ENCODE measurements around the gene IGF2R. TPM values are rescaled to one million over a fixed set of nuclear protein-coding genes. Genes with fewer than 3 reads are reported as not detected.

Gene IGF2R
- total RNA-seq, 8 experiments from 2014 or later, result 18.4 to 124 (median 53.5) TPM

DNA sequence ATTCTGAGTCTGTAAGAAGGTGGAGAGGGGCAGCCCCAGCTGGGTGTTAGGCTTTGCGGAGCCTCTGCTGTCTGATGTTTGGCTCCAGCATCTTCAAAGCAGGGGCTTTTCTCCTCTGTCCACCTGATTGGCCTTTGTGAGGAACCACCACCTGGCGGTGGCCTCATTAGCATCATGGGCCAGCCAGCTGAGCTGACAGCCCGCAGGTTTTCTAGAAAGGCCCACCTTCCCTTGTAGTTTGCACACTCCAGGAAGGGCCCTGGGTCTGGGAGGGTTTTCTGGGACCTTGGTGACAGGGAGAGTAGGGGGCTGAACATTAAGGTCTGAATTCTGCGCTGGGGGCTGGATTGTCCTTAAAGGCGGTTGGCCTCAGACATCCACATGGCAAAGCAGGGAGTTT, 11.6 kb downstream of the IGF2R start:
- Histone ChIP-seq H3K4me1 (replicated peaks in 1 of 2) (peaks cover 7 to 66% of the 10 kb centered on the region in 2 donors), H3K27ac (no peak overlapping the region), H3K4me3 (no peak overlapping the region)
- in situ Hi-C loops (cut with MboI; ENCODE audit: low pct_unique_long_range_greater_than_20kb in 2 of 9, low sequenced_read_pairs in 9 of 9, unreplicated experiment in 9 of 9), result no loop called here
- WGBS, 10 experiments, result 80 to 100% (median 93%) methylated on average over 1 to 3 of the region's 5 CpGs; no CpG with 5 or more reads in 5 of the 10 experiments
- ATAC-seq (replicated peaks in 6 of 8), result no peak

GRCh38 chr6:159981071-159981402, 12.2 kb downstream of the IGF2R start:
- no peak overlapping the region for H3K4me3 ChIP-seq
- WGBS, 10 experiments, result 81 to 100% (median 100%) methylated on average over 1 to 5 of the region's 6 CpGs; no CpG with 5 or more reads in 5 of the 10 experiments
- in situ Hi-C loops (cut with MboI; ENCODE audit: low pct_unique_long_range_greater_than_20kb in 2 of 9, low sequenced_read_pairs in 9 of 9, unreplicated experiment in 9 of 9), result no loop called here
- ATAC-seq (replicated peaks in 6 of 8), result no peak
- H3K4me1 ChIP-seq (replicated peaks in 1 of 2), result peaks cover 7 to 66% of the 10 kb centered on the region in 2 donors
- no peak overlapping the region for H3K27ac ChIP-seq

DNA sequence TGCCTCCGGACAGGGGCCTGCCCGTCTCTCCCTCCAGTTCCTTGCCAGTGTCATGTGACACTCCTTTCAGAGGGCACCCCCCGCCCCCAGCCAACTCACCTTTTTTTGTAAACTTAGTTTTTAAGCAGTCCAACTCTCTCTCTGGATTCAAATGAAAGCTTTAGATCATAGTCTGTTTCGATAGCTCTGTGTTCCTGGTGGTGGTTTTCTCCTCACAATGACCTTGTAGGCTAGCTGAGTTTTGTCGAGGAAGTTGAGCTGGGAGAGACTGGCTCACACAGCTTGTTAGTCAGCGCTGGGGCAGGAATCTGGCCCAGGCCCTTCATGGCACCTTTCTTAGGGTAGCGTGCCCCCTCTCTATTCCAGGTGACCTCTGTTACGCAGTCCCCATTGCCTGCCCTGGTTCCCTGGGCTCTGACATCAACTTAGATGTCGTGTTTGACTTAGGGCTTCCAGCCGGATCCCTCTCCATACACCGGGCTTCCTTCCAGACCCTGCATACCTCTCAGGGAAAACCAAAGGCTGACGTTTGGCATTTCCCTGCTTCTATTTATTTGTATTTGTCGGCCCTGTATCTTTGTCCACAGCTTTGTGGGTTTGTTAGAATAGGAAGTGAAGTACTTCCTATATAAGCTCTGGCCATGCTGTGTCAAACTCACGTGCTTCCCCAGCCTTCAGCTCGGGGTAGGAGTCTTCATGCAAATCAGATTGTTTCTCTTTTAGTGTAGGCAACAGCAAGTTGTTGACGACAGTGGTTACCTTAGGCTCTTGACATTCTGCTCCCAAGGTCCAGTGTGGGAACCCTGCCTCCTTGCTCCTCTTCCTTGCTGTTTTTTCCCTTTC, 12.7 kb downstream of the IGF2R start:
- 37 to 83% (median 63%) methylated on average over 1 to 10 of the region's 16 CpGs; no CpG with 5 or more reads in 3 of the 10 experiments for WGBS, 10 experiments
- ATAC-seq (replicated peaks in 6 of 8), result peak in 2 of 8 experiments; percentile 7 to 20
- peaks cover 7 to 65% of the 10 kb centered on the region in 2 donors for H3K4me1 ChIP-seq (replicated peaks in 1 of 2)
- in situ Hi-C loops (cut with MboI; ENCODE audit: low pct_unique_long_range_greater_than_20kb in 2 of 9, low sequenced_read_pairs in 9 of 9, unreplicated experiment in 9 of 9), result no loop called here
- no peak overlapping the region for H3K27ac ChIP-seq
- H3K4me3 ChIP-seq, result no peak overlapping the region

- WGBS, 10 experiments, result 90 to 100% (median 96%) methylated on average over 1 to 6 of the region's 6 CpGs; no CpG with 5 or more reads in 1 of the 10 experiments
- in situ Hi-C loops (cut with MboI; ENCODE audit: low pct_unique_long_range_greater_than_20kb in 2 of 9, low sequenced_read_pairs in 9 of 9, unreplicated experiment in 9 of 9), result no loop called here
- no peak for ATAC-seq (replicated peaks in 6 of 8)
- no peak overlapping the region for H3K4me3 ChIP-seq
- peaks cover 7 to 54% of the 10 kb centered on the region in 2 donors for H3K4me1 ChIP-seq (replicated peaks in 1 of 2)
- H3K27ac ChIP-seq, result peak overlapping the region in 1 of 2 donors; percentile 22
Measured at GRCh38 chr6:159982731-159983506, 14.0 kb downstream of the IGF2R start.

- peak overlapping the region in 1 of 2 donors; percentile 22 for H3K27ac ChIP-seq
- H3K4me3 ChIP-seq, result no peak overlapping the region
- H3K4me1 ChIP-seq (replicated peaks in 1 of 2), result peaks cover 4 to 46% of the 10 kb centered on the region in 2 donors
- ATAC-seq (replicated peaks in 6 of 8), result peak in 4 of 8 experiments; percentile 9 to 67 (median 26)
- in situ Hi-C loops (cut with MboI; ENCODE audit: low pct_unique_long_range_greater_than_20kb in 2 of 9, low sequenced_read_pairs in 9 of 9, unreplicated experiment in 9 of 9), result no loop called here
- WGBS, 10 experiments, result 14 to 100% (median 67%) methylated on average over 1 to 2 of the region's 2 CpGs; no CpG with 5 or more reads in 3 of the 10 experiments
Measured at GRCh38 chr6:159983641-159984080, 14.8 kb downstream of the IGF2R start.

- 40 to 100% (median 90%) methylated on average over 2 to 9 of the region's 11 CpGs; no CpG with 5 or more reads in 2 of the 10 experiments for WGBS, 10 experiments
- Histone ChIP-seq H3K27ac (no peak overlapping the region), H3K4me3 (no peak overlapping the region), H3K4me1 (replicated peaks in 1 of 2) (peaks cover 0 to 40% of the 10 kb centered on the region in 2 donors)
- ATAC-seq (replicated peaks in 6 of 8), result peak in 1 of 8 experiments; percentile 3
- in situ Hi-C loops (cut with MboI; ENCODE audit: low pct_unique_long_range_greater_than_20kb in 2 of 9, low sequenced_read_pairs in 9 of 9, unreplicated experiment in 9 of 9), result no loop called here
Measured at GRCh38 chr6:159984268-159984786, 15.4 kb downstream of the IGF2R start.

GRCh38 chr6:159985296-159985945, 16.5 kb downstream of the IGF2R start:
- in situ Hi-C loops (cut with MboI; ENCODE audit: low pct_unique_long_range_greater_than_20kb in 2 of 9, low sequenced_read_pairs in 9 of 9, unreplicated experiment in 9 of 9), result no loop called here
- ATAC-seq (replicated peaks in 6 of 8), result no peak
- no peak overlapping the region for H3K27ac ChIP-seq

DNA sequence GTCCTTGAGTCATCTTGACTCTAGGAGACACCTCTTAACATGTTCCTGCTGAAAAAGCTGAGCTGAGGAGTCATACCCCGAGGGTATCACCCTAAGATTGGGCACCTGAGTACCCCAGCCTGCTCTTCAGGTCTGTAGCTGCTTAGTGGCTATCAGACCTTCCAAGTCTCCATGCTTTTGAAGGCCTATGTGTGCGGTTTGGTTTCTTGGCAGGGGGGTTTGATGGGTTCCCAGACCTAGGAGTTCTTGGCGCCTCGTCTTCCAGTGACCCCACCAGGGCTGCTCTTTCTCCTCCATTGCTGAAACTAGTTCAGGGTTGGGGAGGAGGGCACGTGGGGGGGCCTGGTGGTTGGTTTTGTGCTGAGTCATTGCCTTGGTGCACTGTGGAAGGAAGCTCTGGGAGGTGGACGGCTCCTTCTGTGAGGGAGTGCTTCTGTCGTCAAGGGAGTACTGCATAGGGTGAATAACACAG, 20.1 kb downstream of the IGF2R start:
- Histone ChIP-seq H3K4me1 (replicated peaks in 1 of 2) (peaks cover 0 to 10% of the 10 kb centered on the region in 2 donors), H3K4me3 (no peak overlapping the region), H3K27ac (no peak overlapping the region)
- in situ Hi-C loops (cut with MboI; ENCODE audit: low pct_unique_long_range_greater_than_20kb in 2 of 9, low sequenced_read_pairs in 9 of 9, unreplicated experiment in 9 of 9), result no loop called here
- 19 to 100% (median 77%) methylated on average over 1 to 5 of the region's 7 CpGs; no CpG with 5 or more reads in 5 of the 10 experiments for WGBS, 10 experiments
- peak in 5 of 8 experiments; percentile 18 to 36 (median 30) for ATAC-seq (replicated peaks in 6 of 8)

More at GRCh38 chr6:159985296-159985945, 16.5 kb downstream of the IGF2R start:
- Histone ChIP-seq H3K4me3 (no peak overlapping the region), H3K4me1 (replicated peaks in 1 of 2) (peaks cover 0 to 36% of the 10 kb centered on the region in 2 donors)
- 16 to 93% (median 86%) methylated on average over 3 to 11 of the region's 11 CpGs; no CpG with 5 or more reads in 1 of the 10 experiments for WGBS, 10 experiments

DNA sequence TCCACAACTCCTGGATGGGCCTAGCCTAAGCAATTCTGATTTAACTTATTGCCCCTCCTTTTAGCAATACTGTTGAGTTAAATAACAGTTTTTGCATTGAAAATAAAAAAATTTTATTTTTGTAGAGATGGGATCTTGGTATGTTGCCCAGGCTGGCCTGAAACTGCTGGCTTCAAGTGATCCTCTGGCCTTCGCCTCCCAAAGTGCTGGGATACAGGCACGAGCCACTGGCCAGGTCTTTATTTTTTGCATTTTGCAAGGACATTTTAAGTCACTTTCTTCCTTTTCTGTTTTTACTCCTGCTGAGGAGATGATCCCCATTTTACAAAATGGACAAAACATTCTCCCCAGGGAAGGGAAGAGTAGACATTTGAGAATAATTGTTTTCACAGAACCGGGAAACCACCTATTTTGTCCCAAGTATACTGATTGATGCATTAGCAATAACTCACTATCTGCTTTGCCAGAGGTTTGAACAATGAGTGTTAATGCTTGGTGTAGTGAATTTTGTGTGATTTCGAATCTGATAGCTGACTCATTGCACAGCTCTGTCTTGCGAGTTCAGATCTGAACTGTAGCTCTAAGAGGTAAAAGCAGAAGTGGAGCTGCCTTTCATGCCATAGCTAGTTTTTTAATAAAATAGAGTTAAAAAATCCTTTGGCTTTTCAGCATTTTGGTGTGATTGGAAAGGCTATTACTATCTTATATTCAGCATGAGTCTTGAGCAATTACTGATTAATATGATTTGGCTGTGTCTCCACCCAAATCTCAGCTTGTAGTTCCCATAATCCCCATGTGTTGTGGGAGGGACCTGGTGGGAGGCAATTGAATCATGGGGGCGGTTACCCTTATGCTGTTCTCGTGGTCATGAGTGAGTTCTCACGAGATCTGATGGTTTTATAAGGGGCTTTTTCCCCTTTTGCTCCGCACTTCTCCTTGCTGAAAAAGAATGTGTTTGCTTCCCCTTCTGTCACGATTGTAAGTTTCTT, 20.9 kb downstream of the IGF2R start:
- 33 to 89% (median 84%) methylated on average over 3 to 9 of the region's 10 CpGs; no CpG with 5 or more reads in 1 of the 10 experiments for WGBS, 10 experiments
- H3K4me3 ChIP-seq, result no peak overlapping the region
- H3K27ac ChIP-seq, result no peak overlapping the region
- peaks cover 0 to 6% of the 10 kb centered on the region in 2 donors for H3K4me1 ChIP-seq (replicated peaks in 1 of 2)
- in situ Hi-C loops (cut with MboI; ENCODE audit: low pct_unique_long_range_greater_than_20kb in 2 of 9, low sequenced_read_pairs in 9 of 9, unreplicated experiment in 9 of 9), result no loop called here
- ATAC-seq (replicated peaks in 6 of 8), result peak in 3 of 8 experiments; percentile 30 to 79 (median 68)

DNA sequence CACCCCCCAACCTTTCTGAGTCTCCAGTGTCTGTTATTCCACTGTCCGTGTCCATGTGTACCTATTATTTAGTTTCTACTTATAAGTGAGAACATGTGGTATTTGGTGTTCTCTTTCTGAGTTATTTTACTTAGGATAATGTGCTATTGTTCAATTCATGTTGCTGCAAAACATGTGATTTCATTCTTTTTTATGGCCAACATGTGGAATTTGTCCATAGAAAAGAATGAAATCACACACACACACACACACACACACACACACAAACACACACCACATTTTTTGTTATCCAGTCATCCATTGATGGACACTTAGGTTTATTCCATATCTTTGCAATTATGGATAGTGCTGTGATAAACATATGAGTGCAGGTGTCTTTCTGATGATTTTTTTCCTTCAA, 23.5 kb downstream of the IGF2R start:
- peaks cover 0 to 6% of the 10 kb centered on the region in 2 donors for H3K4me1 ChIP-seq (replicated peaks in 1 of 2)
- WGBS, 10 experiments, result 20 to 100% (median 80%) methylated on average over 1 of the region's 1 CpG; no CpG with 5 or more reads in 3 of the 10 experiments
- H3K4me3 ChIP-seq, result no peak overlapping the region
- no peak overlapping the region for H3K27ac ChIP-seq
- in situ Hi-C loops (cut with MboI; ENCODE audit: low pct_unique_long_range_greater_than_20kb in 2 of 9, low sequenced_read_pairs in 9 of 9, unreplicated experiment in 9 of 9), result no loop called here
- ATAC-seq (replicated peaks in 6 of 8), result no peak

GRCh38 chr6:159995405-159995804, 26.5 kb downstream of the IGF2R start:
- no peak overlapping the region for H3K27ac ChIP-seq
- in situ Hi-C loops (cut with MboI; ENCODE audit: low pct_unique_long_range_greater_than_20kb in 2 of 9, low sequenced_read_pairs in 9 of 9, unreplicated experiment in 9 of 9), result no loop called here
- WGBS, 10 experiments, result 87 to 100% (median 100%) methylated on average over 2 of the region's 2 CpGs; no CpG with 5 or more reads in 1 of the 10 experiments
- H3K4me1 ChIP-seq (replicated peaks in 1 of 2), result no peaks in the 10 kb centered on the region
- no peak for ATAC-seq (replicated peaks in 6 of 8)
- H3K4me3 ChIP-seq, result no peak overlapping the region
